ENCODE measurements around the gene LGALS13. TPM values are rescaled to one million over a fixed set of nuclear protein-coding genes. Genes with fewer than 3 reads are reported as not detected.
"Not testable (repeated sequence)": the region's sequence is repeated elsewhere in the genome, so short reads cannot be mapped to it uniquely, and the experiment has no call there.

LGALS13 gene
- polyA plus RNA-seq, 3 donors, result not detected

DNA sequence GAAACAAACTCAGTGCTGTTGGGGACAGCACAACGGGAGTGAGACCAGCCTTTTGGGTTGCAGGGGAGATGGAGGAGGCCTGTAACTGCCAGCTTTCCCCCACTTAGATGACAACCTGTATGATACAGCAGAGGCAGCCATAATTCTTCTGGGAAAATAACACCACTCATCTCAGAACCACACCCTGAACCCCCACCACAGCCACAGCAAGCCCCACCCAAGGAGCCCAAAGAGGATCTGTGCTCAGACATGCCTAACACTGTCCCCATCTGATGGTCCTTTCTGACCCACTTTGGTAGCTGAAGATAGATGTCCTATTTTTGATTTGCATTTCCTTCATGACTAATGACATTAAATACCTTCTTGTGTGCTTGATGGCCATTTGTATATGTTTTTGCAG, 15.4 kb downstream of the LGALS13 start:
- no peak for DNase-seq
- no peaks in the 10 kb centered on the region for H3K4me1 ChIP-seq (ENCODE audit: control insufficient read depth in 1 of 2, insufficient read depth in 2 of 2, low read length in 2 of 2)
- H3K27me3 ChIP-seq (ENCODE audit: control insufficient read depth in 2 of 2, insufficient read depth in 2 of 2, low read length in 2 of 2), result peaks cover 2% of the 10 kb centered on the region in 2 donors
- H3K36me3 ChIP-seq (replicated peaks in 1 of 2; ENCODE audit: control insufficient read depth in 1 of 2, insufficient read depth in 2 of 2, low read length in 2 of 2), result no peaks in the 10 kb centered on the region
- no peak overlapping the region for H3K9ac ChIP-seq (ENCODE audit: insufficient read depth, low read length, poor library complexity, severe bottlenecking)
- no peaks in the 10 kb centered on the region for H3K9me3 ChIP-seq (replicated peaks in 1 of 2; ENCODE audit: control insufficient read depth in 1 of 2, insufficient read depth in 1 of 2, low read length in 2 of 2)
- no CpG with 5 or more reads among the region's 1 CpG for WGBS (ENCODE audit: insufficient coverage)
- no peaks in the 10 kb centered on the region for H3K79me2 ChIP-seq (ENCODE audit: insufficient read depth, low read length)
- no peak overlapping the region for H3K4me3 ChIP-seq (replicated peaks in 1 of 3; ENCODE audit: low read depth in 2 of 3, low read length in 3 of 3)
- H3K4me2 ChIP-seq (replicated peaks; ENCODE audit: extremely low read depth, low read length, poor library complexity, severe bottlenecking), result no peak overlapping the region
- no peak overlapping the region for H3K27ac ChIP-seq (ENCODE audit: low read depth in 1 of 2, low read length in 2 of 2)
- H3K4me1 Mint-ChIP-seq, result no peaks in the 10 kb centered on the region
- TF ChIP-seq, protein P1, sequence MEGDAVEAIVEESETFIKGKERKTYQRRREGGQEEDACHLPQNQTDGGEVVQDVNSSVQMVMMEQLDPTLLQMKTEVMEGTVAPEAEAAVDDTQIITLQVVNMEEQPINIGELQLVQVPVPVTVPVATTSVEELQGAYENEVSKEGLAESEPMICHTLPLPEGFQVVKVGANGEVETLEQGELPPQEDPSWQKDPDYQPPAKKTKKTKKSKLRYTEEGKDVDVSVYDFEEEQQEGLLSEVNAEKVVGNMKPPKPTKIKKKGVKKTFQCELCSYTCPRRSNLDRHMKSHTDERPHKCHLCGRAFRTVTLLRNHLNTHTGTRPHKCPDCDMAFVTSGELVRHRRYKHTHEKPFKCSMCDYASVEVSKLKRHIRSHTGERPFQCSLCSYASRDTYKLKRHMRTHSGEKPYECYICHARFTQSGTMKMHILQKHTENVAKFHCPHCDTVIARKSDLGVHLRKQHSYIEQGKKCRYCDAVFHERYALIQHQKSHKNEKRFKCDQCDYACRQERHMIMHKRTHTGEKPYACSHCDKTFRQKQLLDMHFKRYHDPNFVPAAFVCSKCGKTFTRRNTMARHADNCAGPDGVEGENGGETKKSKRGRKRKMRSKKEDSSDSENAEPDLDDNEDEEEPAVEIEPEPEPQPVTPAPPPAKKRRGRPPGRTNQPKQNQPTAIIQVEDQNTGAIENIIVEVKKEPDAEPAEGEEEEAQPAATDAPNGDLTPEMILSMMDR (IDR thresholded peaks at IDR 0.05), result no peak
- peaks cover 0 to 4% (median 3%) of the 10 kb centered on the region in 7 donors for H3K9me3 Mint-ChIP-seq
- no peaks in the 10 kb centered on the region for H4K20me1 ChIP-seq (ENCODE audit: insufficient read depth, low read length)
- H2AFZ ChIP-seq (ENCODE audit: insufficient read depth, low read depth, low read length, poor library complexity, severe bottlenecking), result no peak overlapping the region
- no peaks in the 10 kb centered on the region for H3K36me3 Mint-ChIP-seq
- H3K4me3 Mint-ChIP-seq, result no peak overlapping the region
- H3K27me3 Mint-ChIP-seq (ENCODE audit: low read depth in 3 of 3), result peaks cover 8 to 30% (median 20%) of the 10 kb centered on the region in 3 donors
- intact Hi-C loops (cut with micrococcal nuclease), result no loop called here
- no peak overlapping the region for H3K27ac Mint-ChIP-seq

DNA sequence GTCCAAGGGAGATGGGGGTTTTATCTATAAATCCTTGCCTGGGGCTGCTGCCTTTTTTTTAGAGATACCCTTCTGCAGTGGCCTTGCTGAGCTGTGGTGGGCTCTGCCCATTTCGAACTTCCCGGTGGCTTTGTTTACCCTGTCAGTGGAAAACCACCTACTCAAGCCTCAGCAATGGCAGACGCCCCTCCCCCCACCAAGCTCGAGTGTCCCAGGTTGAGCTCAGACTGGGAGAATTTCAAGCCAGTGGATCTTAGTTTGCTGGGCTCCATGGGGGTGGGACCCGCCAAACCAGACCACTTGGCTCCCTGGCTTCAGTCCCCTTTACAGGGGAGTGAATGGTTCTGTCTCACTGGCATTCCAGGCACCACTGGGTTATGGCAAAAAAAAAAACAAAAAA, 21.6 kb downstream of the LGALS13 start:
- Histone ChIP-seq H3K27me3 (ENCODE audit: control insufficient read depth in 2 of 2, insufficient read depth in 2 of 2, low read length in 2 of 2) (peaks cover 0 to 4% of the 10 kb centered on the region in 2 donors), H3K9me3 (replicated peaks in 1 of 2; ENCODE audit: control insufficient read depth in 1 of 2, insufficient read depth in 1 of 2, low read length in 2 of 2) (no peaks in the 10 kb centered on the region), H3K4me1 (ENCODE audit: control insufficient read depth in 1 of 2, insufficient read depth in 2 of 2, low read length in 2 of 2) (no peaks in the 10 kb centered on the region), H2AFZ (ENCODE audit: insufficient read depth, low read depth, low read length, poor library complexity, severe bottlenecking) (no peak overlapping the region), H4K20me1 (ENCODE audit: insufficient read depth, low read length) (no peaks in the 10 kb centered on the region), H3K79me2 (ENCODE audit: insufficient read depth, low read length) (no peaks in the 10 kb centered on the region), H3K9ac (ENCODE audit: insufficient read depth, low read length, poor library complexity, severe bottlenecking) (no peak overlapping the region), H3K36me3 (replicated peaks in 1 of 2; ENCODE audit: control insufficient read depth in 1 of 2, insufficient read depth in 2 of 2, low read length in 2 of 2) (no peaks in the 10 kb centered on the region), H3K4me3 (replicated peaks in 1 of 3; ENCODE audit: low read depth in 2 of 3, low read length in 3 of 3) (no peak overlapping the region), H3K27ac (ENCODE audit: low read depth in 1 of 2, low read length in 2 of 2) (no peak overlapping the region), H3K4me2 (replicated peaks; ENCODE audit: extremely low read depth, low read length, poor library complexity, severe bottlenecking) (no peak overlapping the region)
- Mint-ChIP-seq H3K36me3 (no peaks in the 10 kb centered on the region), H3K4me1 (no peaks in the 10 kb centered on the region), H3K4me3 (no peak overlapping the region), H3K27me3 (ENCODE audit: low read depth in 3 of 3) (peaks cover 7 to 29% (median 28%) of the 10 kb centered on the region in 3 donors), H3K27ac (no peak overlapping the region), H3K9me3 (peaks cover 0 to 1% (median 0%) of the 10 kb centered on the region in 7 donors)
- intact Hi-C loops (cut with micrococcal nuclease), result no loop called here
- TF ChIP-seq, protein P1 (IDR thresholded peaks at IDR 0.05), result no peak
- no peak for DNase-seq
- WGBS (ENCODE audit: insufficient coverage), result 31% methylated on average over 2 of the region's 5 CpGs

DNA sequence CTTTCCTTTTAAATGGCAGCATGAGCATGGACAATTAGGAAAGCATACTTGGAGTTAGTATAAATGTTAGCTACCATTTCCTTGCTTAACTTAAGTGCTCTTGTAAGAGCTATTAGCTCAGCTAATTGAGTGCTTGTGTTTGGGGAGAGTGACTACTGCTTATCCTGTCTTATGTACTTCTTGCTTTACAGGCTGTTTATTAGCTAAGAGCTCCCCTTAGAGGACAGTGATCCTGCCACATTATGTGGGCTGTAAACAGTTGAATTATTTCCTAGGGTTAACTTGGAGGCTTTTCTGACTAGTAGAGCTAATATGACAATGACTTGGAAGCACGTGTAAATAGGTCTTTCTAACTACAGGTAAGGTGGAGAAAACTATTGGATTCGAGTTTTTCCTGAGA, 25.3 kb downstream of the LGALS13 start:
- H4K20me1 ChIP-seq (ENCODE audit: insufficient read depth, low read length); H3K9me3 Mint-ChIP-seq; H3K4me3 Mint-ChIP-seq; H3K4me2 ChIP-seq (replicated peaks; ENCODE audit: extremely low read depth, low read length, poor library complexity, severe bottlenecking); H3K27me3 ChIP-seq (ENCODE audit: control insufficient read depth in 2 of 2, insufficient read depth in 2 of 2, low read length in 2 of 2); H3K9me3 ChIP-seq (replicated peaks in 1 of 2; ENCODE audit: control insufficient read depth in 1 of 2, insufficient read depth in 1 of 2, low read length in 2 of 2); DNase-seq; H3K4me3 ChIP-seq (replicated peaks in 1 of 3; ENCODE audit: low read depth in 2 of 3, low read length in 3 of 3); H2AFZ ChIP-seq (ENCODE audit: insufficient read depth, low read depth, low read length, poor library complexity, severe bottlenecking); H3K36me3 Mint-ChIP-seq; H3K27ac ChIP-seq (ENCODE audit: low read depth in 1 of 2, low read length in 2 of 2); H3K9ac ChIP-seq (ENCODE audit: insufficient read depth, low read length, poor library complexity, severe bottlenecking); intact Hi-C loops (cut with micrococcal nuclease); H3K36me3 ChIP-seq (replicated peaks in 1 of 2; ENCODE audit: control insufficient read depth in 1 of 2, insufficient read depth in 2 of 2, low read length in 2 of 2); H3K79me2 ChIP-seq (ENCODE audit: insufficient read depth, low read length); H3K4me1 Mint-ChIP-seq; H3K4me1 ChIP-seq (ENCODE audit: control insufficient read depth in 1 of 2, insufficient read depth in 2 of 2, low read length in 2 of 2); H3K27ac Mint-ChIP-seq: not testable (repeated sequence)
- no CpG with 5 or more reads among the region's 2 CpGs for WGBS (ENCODE audit: insufficient coverage)
- H3K27me3 Mint-ChIP-seq (ENCODE audit: low read depth in 3 of 3), result peaks cover 0 to 12% (median 8%) of the 10 kb centered on the region in 3 donors
